GM21390 (cell line): ENCODE results near the gene PABPC1L.

Source experiments
- ATAC-seq: cut with Tn5 transposase; IDR thresholded peaks from one replicate; pipeline ENCODE4 v1.9.1; 2021; ENCODE audit not compliant: unreplicated experiment

The PABPC1L gene

GRCh38 chr20:44942264-44942973, 32.6 kb downstream of the PABPC1L start:
- no peak for ATAC-seq

GRCh38 chr20:44943828-44944227, 34.0 kb downstream of the PABPC1L start:
- ATAC-seq: no peak

- ATAC-seq: no peak
Measured at GRCh38 chr20:44945261-44945660, 35.4 kb downstream of the PABPC1L start.

GRCh38 chr20:44946271-44946852, 36.5 kb downstream of the PABPC1L start:
- no peak for ATAC-seq

GRCh38 chr20:44948107-44948506, 38.2 kb downstream of the PABPC1L start:
- no peak for ATAC-seq

GRCh38 chr20:44948513-44948912, 38.7 kb downstream of the PABPC1L start:
- no peak for ATAC-seq

- ATAC-seq: no peak
Measured at GRCh38 chr20:44950368-44950767, 40.5 kb downstream of the PABPC1L start.

GRCh38 chr20:44952731-44953130, 42.9 kb downstream of the PABPC1L start:
- no peak for ATAC-seq

- no peak for ATAC-seq
Measured at GRCh38 chr20:44954211-44954610, 44.4 kb downstream of the PABPC1L start.

- ATAC-seq: no peak
Measured at GRCh38 chr20:44955270-44955669, 45.4 kb downstream of the PABPC1L start.

GRCh38 chr20:44956410-44956809, 46.5 kb downstream of the PABPC1L start:
- ATAC-seq: no peak

GRCh38 chr20:44958276-44958675, 48.4 kb downstream of the PABPC1L start:
- ATAC-seq: no peak

GRCh38 chr20:44959082-44959637, 49.3 kb downstream of the PABPC1L start:
- ATAC-seq: no peak

GRCh38 chr20:44959638-44960102, 49.8 kb downstream of the PABPC1L start:
- no peak for ATAC-seq

- ATAC-seq: peak; percentile 88
Measured at GRCh38 chr20:44960103-44960852, 50.4 kb downstream of the PABPC1L start, which contains the start of gene TOMM34. Gene TOMM34 (minus strand): TSS chr20:44960397. CDS start chr20:44960333, 64 bp downstream.

GRCh38 chr20:44961011-44961869, 51.4 kb downstream of the PABPC1L start:
- no peak for ATAC-seq

GRCh38 chr20:44961870-44962267, 52.0 kb downstream of the PABPC1L start:
- no peak for ATAC-seq

- ATAC-seq: no peak
Measured at GRCh38 chr20:44962483-44962882, 52.6 kb downstream of the PABPC1L start.

- no peak for ATAC-seq
Measured at GRCh38 chr20:44963325-44964215, 53.7 kb downstream of the PABPC1L start.

- no peak for ATAC-seq
Measured at GRCh38 chr20:44965651-44966029, 55.8 kb downstream of the PABPC1L start.
